Gastrocnemius medialis (tissue), 4 donors: ENCODE measurements around the gene ATP8B4.

Experiments
- POLR2A ChIP-seq, 2 donors: fragments of 450-650 bp; IDR thresholded peaks; one replicate each; pipeline ENCODE4 v1.6.1; 2017; ENCODE audit warnings: antibody characterized with exemption in 2 of 2, mild to moderate bottlenecking in 2 of 2, moderate library complexity in 2 of 2
- TF ChIP-seq, protein P1 (sequence below), 5 experiments: fragments of 450-650 bp in 3 of 5; fragments of 200-600 bp in 2 of 5; sonication (generic) in 2 of 5; IDR thresholded peaks in 4 of 5; conservative IDR thresholded peaks in 1 of 5; 1 replicate in 4 of 5; 2 replicates in 1 of 5; pipeline ENCODE4 v1.5.1; 2016 to 2019; ENCODE audit warnings: antibody characterized with exemption in 5 of 5, mild to moderate bottlenecking in 3 of 5, moderate library complexity in 3 of 5

- TF ChIP-seq, protein P1, sequence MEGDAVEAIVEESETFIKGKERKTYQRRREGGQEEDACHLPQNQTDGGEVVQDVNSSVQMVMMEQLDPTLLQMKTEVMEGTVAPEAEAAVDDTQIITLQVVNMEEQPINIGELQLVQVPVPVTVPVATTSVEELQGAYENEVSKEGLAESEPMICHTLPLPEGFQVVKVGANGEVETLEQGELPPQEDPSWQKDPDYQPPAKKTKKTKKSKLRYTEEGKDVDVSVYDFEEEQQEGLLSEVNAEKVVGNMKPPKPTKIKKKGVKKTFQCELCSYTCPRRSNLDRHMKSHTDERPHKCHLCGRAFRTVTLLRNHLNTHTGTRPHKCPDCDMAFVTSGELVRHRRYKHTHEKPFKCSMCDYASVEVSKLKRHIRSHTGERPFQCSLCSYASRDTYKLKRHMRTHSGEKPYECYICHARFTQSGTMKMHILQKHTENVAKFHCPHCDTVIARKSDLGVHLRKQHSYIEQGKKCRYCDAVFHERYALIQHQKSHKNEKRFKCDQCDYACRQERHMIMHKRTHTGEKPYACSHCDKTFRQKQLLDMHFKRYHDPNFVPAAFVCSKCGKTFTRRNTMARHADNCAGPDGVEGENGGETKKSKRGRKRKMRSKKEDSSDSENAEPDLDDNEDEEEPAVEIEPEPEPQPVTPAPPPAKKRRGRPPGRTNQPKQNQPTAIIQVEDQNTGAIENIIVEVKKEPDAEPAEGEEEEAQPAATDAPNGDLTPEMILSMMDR (IDR thresholded peaks at IDR 0.05 in 4 of 5, conservative IDR thresholded peaks at IDR 0.05 in 1 of 5) = no peak
- TF ChIP-seq POLR2A (IDR thresholded peaks at IDR 0.05) = no peak
These were observed 100.5 kb downstream of the ATP8B4 start for GRCh38 chr15:50018491-50018890.
